HUES64 (cell line): ENCODE results near the gene CEMIP.

Source experiments
- H3K27ac ChIP-seq: 2 replicates; pipeline ENCODE4 v1.7.0; 2013; ENCODE audit warnings: low read depth, low read length, inconsistent platforms
- H3K27me3 ChIP-seq: 2 replicates; pipeline ENCODE4 v1.6.1; 2013; ENCODE audit warnings: mild to moderate bottlenecking, low read length; ENCODE audit not compliant: insufficient read depth
- H3K36me3 ChIP-seq: 2 replicates; pipeline ENCODE4 v1.6.1; 2013; ENCODE audit warnings: mild to moderate bottlenecking, low read length; ENCODE audit not compliant: insufficient read depth
- H3K4me1 ChIP-seq: 2 replicates; pipeline ENCODE4 v1.6.1; 2013; ENCODE audit warnings: mild to moderate bottlenecking, low read length, moderate library complexity; ENCODE audit not compliant: insufficient read depth
- H3K4me3 ChIP-seq: 2 replicates; pipeline ENCODE4 v1.5.1; 2013; ENCODE audit warnings: mild to moderate bottlenecking, low read length, moderate library complexity
- H3K9ac ChIP-seq: 2 replicates; pipeline ENCODE4 v1.6.1; 2013; ENCODE audit warnings: mild to moderate bottlenecking, low read depth, low read length
- H3K9me3 ChIP-seq: 2 replicates; pipeline ENCODE4 v1.6.1; 2013; ENCODE audit warnings: low read depth, low read length; ENCODE audit not compliant: insufficient read depth
- WGBS: fragments of 150-250, 120-280 bp; methylation state at CpG from one replicate; pipeline ENCODE4 v1.1.7; 2013; ENCODE audit warnings: missing lambda C conversion rate; 5-methylcytosine and 5-hydroxymethylcytosine counted together

Gene CEMIP

DNA sequence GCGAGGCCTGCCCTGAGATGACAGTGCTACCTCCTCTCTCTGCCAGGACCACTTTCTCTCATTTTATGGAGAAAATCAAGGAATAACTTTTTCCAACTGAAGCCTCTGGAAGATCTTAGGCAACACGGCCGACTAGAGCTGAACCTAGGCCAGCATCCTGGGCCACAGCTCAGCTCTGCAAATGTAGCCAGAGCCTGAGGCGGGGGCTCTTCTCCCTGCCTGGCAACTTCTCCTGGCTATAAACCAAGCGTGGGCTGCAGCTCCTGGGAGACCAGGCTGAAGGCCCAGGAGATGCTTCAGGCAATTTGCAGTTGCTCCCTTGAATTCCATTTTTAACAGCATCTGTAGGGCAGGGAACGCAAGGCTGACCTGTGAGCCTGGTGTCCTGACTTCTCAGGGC lies 74.9 kb downstream of the CEMIP start:
- WGBS = 92% methylated on average over 6 of the region's 6 CpGs
- no peak overlapping the region for H3K9ac ChIP-seq
- no peaks in the 10 kb centered on the region for H3K36me3 ChIP-seq
- H3K4me1 ChIP-seq = peaks cover 5% of the 10 kb centered on the region; the same call in 1 of the 2 replicates
- H3K4me3 ChIP-seq = no peak overlapping the region
- H3K27me3 ChIP-seq = no peaks in the 10 kb centered on the region
- no peaks in the 10 kb centered on the region for H3K9me3 ChIP-seq
- H3K27ac ChIP-seq = no peak overlapping the region

DNA sequence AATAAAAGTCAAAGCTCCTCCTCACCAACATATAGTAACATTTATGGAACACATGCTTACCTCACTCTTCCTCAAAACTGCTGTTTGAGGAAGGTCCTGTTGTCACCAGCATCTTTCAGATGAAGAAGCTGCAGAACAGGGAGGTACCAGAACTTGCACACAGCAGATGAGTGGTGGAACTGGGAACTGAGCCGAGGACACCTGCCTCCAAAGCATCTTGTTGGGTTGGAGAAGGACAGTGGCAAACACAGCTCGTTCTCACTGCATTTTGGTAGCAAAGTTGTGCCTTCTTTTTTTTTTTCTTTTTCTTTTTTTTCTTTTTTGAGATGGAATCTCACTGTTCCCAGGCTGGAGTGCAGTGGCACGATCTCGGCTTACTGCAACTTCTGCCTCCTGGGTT lies 76.0 kb downstream of the CEMIP start:
- H3K9me3 ChIP-seq = no peaks in the 10 kb centered on the region

DNA sequence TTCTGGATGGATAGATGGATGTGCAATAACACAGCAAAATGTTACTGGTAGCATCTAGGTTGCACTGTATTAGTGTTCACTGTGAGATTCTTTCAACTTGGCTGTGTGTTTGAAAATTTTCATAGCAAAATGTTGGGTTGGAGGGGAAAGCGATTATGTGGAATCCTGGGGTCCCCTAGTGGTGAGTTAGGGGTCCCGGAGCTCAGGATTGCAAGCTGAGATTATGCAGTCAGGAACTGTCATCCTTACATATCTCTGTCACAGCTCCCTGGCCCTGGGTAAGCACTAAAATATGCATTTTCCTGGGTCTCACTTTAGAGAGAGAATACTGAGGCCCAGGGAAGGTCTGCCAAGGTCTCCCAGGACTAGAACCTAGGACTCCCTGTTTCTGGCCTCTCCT lies 77.2 kb downstream of the CEMIP start:
- H3K27me3 ChIP-seq = no peaks in the 10 kb centered on the region
- H3K4me1 ChIP-seq = peaks cover 5% of the 10 kb centered on the region; the same call in 1 of the 2 replicates
- H3K4me3 ChIP-seq = no peak overlapping the region
- WGBS = 78% methylated on average over 2 of the region's 2 CpGs
- no peak overlapping the region for H3K27ac ChIP-seq
- no peaks in the 10 kb centered on the region for H3K9me3 ChIP-seq
- no peak overlapping the region for H3K9ac ChIP-seq
- no peaks in the 10 kb centered on the region for H3K36me3 ChIP-seq

More for the DNA sequence above, 76.0 kb downstream of the CEMIP start:
- no peak overlapping the region for H3K9ac ChIP-seq
- 93% methylated on average over 4 of the region's 4 CpGs for WGBS
- H3K27ac ChIP-seq = no peak overlapping the region
- H3K27me3 ChIP-seq = no peaks in the 10 kb centered on the region
- H3K36me3 ChIP-seq = no peaks in the 10 kb centered on the region
- no peak overlapping the region for H3K4me3 ChIP-seq
- peaks cover 5% of the 10 kb centered on the region; the same call in 1 of the 2 replicates for H3K4me1 ChIP-seq

DNA sequence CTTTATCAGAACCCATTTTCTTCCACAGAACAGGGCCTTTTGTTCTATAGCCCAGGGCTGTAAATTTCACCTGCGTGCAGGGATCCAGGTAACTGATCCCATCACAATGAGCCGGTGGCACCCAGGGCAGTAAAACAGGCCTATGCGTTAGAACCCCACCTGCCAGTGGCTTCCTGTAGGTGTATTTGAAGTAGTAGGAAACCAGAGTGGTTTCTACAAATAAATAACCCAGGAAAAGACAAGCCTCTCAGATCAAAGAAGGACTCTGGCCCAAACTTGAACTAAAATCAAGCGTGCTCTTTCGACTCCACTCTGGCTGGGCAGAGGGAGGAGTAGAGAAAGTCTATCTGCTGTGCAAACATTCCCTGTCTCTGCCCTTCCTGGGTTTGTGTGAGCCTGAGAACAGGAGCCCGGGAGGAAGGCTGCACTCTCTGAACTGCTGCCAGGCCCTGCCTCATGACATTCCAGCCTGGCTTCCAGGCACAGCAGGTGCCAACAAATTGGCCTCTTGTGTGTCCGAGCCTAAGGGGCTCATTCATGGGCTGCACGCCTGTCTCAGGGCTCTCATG lies 77.7 kb downstream of the CEMIP start:
- no peaks in the 10 kb centered on the region for H3K36me3 ChIP-seq
- no peak overlapping the region for H3K9ac ChIP-seq
- H3K9me3 ChIP-seq = no peaks in the 10 kb centered on the region
- no peak overlapping the region for H3K27ac ChIP-seq
- H3K4me1 ChIP-seq = peaks cover 5% of the 10 kb centered on the region; the same call in 1 of the 2 replicates
- H3K27me3 ChIP-seq = no peaks in the 10 kb centered on the region
- 72% methylated on average over 8 of the region's 8 CpGs for WGBS
- no peak overlapping the region for H3K4me3 ChIP-seq

DNA sequence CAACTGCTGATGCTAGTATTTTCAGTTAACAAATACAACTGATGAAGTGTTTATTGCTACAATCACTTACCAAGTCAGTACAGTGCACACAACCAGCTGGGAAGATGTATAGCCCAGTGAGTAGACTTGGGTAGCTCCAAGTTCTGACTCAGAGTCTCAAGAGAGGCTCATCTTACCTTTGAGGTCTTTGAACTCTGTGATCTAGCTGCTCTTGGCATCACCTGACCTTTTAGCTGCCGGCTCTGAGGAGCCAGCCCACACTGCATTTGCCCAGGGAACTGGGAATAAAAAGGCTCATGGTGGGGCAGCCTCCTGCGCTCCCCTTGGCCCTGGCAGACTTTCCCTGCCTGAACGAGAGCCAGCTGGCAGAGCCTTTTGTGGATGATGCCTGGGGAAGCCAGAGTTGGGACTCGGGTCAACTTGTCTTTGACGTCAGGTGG lies 82.6 kb downstream of the CEMIP start:
- Histone ChIP-seq H3K9ac (no peak overlapping the region), H3K27me3 (no peaks in the 10 kb centered on the region), H3K4me3 (no peak overlapping the region), H3K4me1 (peaks cover 18% of the 10 kb centered on the region), H3K36me3 (no peaks in the 10 kb centered on the region), H3K9me3 (no peaks in the 10 kb centered on the region), H3K27ac (no peak overlapping the region)
- WGBS = 91% methylated on average over 5 of the region's 5 CpGs

DNA sequence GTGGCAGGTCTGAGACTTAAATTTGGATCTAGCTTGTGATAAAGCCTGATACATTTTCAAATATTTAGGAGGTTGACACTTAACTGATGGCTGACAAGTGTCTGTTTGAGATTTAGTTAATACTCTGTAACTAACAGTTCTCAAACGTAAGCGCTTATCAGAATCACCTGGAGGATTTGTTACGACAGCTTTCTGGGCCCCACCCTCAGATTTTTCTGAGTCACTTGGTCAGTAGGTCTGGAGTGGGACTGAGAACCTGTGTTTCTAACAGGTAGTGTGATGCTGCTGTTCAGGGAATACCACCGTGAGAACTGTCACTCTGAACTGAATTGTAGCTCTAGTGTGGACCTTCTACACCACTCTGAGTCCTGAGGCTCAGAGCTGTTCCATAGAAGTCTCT lies 85.5 kb downstream of the CEMIP start:
- Histone ChIP-seq H3K27me3 (no peaks in the 10 kb centered on the region), H3K36me3 (no peaks in the 10 kb centered on the region), H3K27ac (no peak overlapping the region), H3K9ac (no peak overlapping the region), H3K4me3 (no peak overlapping the region), H3K4me1 (peaks cover 26% of the 10 kb centered on the region), H3K9me3 (no peaks in the 10 kb centered on the region)
- WGBS = 96% methylated on average over 4 of the region's 4 CpGs

DNA sequence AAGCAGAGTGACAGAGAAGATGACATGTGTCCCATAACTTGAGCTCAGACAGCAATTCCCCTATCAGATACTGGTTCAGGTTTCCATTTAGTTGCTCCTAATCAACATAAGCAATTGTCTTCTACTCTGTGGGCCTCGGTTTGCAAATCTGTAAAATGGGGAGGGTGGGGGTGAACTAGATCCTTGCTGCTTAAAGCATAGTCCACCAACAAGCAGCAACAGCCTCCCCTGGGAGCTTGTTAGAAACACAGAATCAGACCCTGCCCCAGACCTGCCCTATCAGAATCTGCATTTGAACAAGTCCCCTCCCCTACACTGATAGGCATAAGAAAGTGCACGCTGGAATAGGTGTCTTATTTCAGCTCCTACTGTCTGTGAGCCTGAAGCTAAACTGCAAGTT lies 87.8 kb downstream of the CEMIP start:
- H3K9ac ChIP-seq = no peak overlapping the region; the same call in 1 of the 2 replicates
- H3K27me3 ChIP-seq = no peaks in the 10 kb centered on the region
- H3K9me3 ChIP-seq = no peaks in the 10 kb centered on the region
- H3K4me1 ChIP-seq = peaks cover 26% of the 10 kb centered on the region
- H3K36me3 ChIP-seq = no peaks in the 10 kb centered on the region
- H3K4me3 ChIP-seq = no peak overlapping the region
- WGBS = 13% methylated on average over 1 of the region's 2 CpGs
- no peak overlapping the region; the same call in 1 of the 2 replicates for H3K27ac ChIP-seq

DNA sequence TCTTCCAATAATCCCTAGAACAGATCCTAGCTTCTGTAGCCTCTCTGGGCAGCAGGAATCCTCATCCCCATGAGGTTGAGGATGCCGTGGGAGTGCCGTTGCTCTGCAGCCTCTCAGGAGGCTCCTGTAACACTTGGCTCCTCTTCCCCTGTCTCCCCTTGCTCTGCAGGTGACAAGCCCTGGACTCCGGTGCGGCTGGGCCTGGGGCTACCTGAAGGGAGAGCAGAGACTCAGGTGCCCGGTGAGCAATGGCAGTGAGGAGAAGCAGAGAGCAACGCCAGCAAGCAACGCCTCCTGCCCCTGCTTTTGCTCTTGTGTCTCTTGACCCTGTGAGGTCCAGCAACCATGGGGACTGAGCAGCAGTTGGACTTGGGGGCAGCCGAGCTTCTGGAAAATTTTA lies 91.2 kb downstream of the CEMIP start:
- Histone ChIP-seq H3K4me3 (no peak overlapping the region), H3K4me1 (peaks cover 10% of the 10 kb centered on the region; the same call in 1 of the 2 replicates), H3K9me3 (no peaks in the 10 kb centered on the region), H3K36me3 (no peaks in the 10 kb centered on the region), H3K27ac (no peak overlapping the region), H3K9ac (no peak overlapping the region), H3K27me3 (no peaks in the 10 kb centered on the region)
- WGBS = 93% methylated on average over 8 of the region's 8 CpGs

DNA sequence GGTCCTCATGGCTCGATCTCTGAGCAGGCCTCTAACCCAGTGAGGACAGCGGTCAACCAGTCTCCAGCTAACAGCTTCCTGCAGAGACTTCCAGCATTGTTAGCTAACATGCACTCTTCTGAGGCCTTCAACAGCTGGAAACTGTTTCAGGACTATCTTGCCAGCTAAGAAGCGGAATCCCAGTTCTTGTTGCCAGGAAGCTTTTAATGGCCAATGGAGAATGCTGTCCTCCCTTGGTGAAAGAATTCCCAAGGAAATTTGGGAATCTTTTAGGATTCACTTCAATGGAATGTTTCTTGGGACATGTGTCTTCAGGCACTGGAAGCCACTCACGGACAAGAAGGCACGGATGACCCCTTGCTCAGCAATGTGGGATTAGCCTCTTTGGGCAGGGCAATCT lies 91.7 kb downstream of the CEMIP start:
- 91% methylated on average over 5 of the region's 5 CpGs for WGBS
- Histone ChIP-seq H3K9ac (no peak overlapping the region), H3K27ac (no peak overlapping the region)

DNA sequence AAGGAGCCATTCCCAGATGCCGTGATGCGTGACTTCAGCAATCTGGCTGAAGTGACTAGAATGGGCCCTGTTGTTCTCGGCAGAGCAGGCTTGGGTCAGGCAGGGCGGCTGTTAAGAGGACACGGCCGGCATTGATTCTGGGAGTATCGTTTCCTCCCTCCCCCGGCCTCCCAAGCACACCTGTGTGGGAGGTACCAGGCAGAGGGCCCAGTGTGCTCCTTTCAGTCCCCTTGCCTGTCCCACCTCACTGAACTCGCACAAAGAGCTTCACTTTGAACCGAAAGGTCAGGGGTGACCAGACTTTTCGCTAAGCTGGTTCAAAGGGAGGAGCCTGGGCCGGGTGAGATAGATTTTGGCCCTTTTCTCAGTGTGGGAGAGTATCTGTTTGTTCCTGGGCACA lies 92.7 kb downstream of the CEMIP start:
- Histone ChIP-seq H3K27me3 (no peaks in the 10 kb centered on the region), H3K36me3 (no peaks in the 10 kb centered on the region), H3K4me3 (no peak overlapping the region), H3K9me3 (no peaks in the 10 kb centered on the region), H3K9ac (no peak overlapping the region), H3K27ac (no peak overlapping the region), H3K4me1 (peaks cover 10% of the 10 kb centered on the region; the same call in 1 of the 2 replicates)
- WGBS = 93% methylated on average over 12 of the region's 12 CpGs

More for the DNA sequence above, 91.7 kb downstream of the CEMIP start:
- no peaks in the 10 kb centered on the region for H3K9me3 ChIP-seq
- no peak overlapping the region for H3K4me3 ChIP-seq
- H3K4me1 ChIP-seq = peaks cover 10% of the 10 kb centered on the region; the same call in 1 of the 2 replicates
- no peaks in the 10 kb centered on the region for H3K36me3 ChIP-seq
- H3K27me3 ChIP-seq = no peaks in the 10 kb centered on the region

DNA sequence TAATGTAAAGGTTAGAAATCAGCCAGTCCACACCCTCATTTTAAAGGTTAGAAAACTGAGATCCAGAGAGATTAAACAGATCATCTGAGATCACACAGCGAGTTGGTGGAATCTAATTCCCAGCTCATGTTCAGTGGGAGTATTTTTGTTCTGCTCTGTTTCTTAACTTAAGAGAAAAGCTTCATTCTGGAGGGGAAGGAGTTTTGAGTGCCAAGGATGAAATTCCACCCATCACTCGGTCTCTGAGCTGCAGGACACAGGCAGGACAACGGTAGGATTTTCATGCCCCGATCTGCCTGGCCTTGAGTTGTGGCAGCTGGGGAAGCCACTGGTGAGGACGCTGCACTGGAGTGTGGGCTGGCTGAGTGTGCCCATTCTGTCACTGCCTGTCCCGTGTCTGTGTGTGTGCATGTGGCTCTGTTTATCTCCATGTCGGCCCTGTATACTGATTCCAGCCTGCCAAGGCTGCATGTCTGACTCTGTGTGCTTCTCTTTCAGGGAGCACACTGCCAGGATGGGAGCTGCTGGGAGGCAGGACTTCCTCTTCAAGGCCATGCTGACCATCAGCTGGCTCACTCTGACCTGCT lies 94.3 kb downstream of the CEMIP start:
- H3K9ac ChIP-seq = no peak overlapping the region
- 94% methylated on average over 7 of the region's 7 CpGs for WGBS
- no peaks in the 10 kb centered on the region for H3K36me3 ChIP-seq
- no peaks in the 10 kb centered on the region for H3K27me3 ChIP-seq
- no peaks in the 10 kb centered on the region; the same call in 1 of the 2 replicates for H3K4me1 ChIP-seq
- H3K27ac ChIP-seq = no peak overlapping the region
- H3K9me3 ChIP-seq = no peaks in the 10 kb centered on the region
- H3K4me3 ChIP-seq = no peak overlapping the region
